A549 treated with Hydrocortisone at 1 μM for 4 hours (cell line): ENCODE data around the gene CCDC86. TPM values are rescaled to one million over a fixed set of nuclear protein-coding genes. Genes with fewer than 3 reads are reported as not detected.

Experiments used
- total RNA-seq: library from RNA; stranded (reverse); fragments of 200-300 nt; extraction: Qiagen RNA extraction; gene quantifications from 5 replicates; pipeline ENCODE4 v1.2.3, GENCODE V29; 2022

The CCDC86 gene
- 89.0 to 107 TPM (median 95.4 TPM) in 5 replicates for total RNA-seq

GRCh38 chr11:60841797-60842667 is at the start of gene CCDC86:
CCDC86 (plus strand) TSS chr11:60842113; CDS start chr11:60842125, 12 bp downstream.

DNA sequence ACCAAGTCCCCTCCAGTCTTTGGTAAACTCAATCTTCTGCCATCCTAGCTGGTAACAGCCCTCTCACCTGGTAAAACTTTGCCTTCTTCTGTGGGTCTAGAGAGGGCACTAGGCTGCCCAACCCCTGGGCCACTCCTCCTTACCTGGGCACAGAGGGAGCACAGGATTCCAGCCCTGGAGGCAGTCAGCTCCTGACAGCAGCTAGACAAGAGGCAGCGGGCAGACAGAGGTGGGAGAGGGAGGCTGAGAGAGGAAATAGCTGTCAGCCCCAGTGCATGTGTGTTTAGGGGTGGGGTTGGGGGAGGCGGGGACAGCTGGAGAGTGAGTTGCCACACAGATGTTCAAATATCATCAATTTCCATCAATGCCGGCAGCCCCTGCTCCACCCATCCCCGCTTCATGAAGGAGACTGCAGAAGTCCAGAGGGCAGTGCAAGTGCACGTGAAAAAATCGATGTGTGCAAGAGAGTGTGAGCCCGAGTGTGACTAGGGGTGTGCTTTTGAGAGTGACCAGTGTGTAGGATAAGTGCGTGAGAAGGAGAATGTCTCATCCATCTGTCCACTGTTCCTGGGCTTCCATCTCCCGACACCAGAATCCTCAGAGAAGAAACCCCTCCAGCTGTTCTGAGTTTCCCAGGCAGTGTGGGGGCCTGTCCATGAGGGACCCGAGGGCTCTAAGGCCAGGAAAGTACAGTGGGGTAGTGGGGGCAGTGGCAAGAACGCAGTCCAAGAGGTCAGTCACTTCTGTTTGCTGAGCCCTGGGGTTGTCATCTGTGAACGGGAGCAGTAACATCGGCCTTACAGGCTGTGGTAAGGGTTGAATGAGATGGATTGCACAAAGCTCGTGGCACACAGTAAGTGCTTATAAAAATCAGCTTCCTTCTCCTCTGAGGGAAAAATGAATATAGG is 14.1 kb downstream of the CCDC86 start, which contains the start of gene PTGDR2:
Gene PTGDR2 (minus strand): TSS at position 225 of the 908 bp plus-strand sequence. CDS start 2,228 bp downstream, outside the sequence.

DNA sequence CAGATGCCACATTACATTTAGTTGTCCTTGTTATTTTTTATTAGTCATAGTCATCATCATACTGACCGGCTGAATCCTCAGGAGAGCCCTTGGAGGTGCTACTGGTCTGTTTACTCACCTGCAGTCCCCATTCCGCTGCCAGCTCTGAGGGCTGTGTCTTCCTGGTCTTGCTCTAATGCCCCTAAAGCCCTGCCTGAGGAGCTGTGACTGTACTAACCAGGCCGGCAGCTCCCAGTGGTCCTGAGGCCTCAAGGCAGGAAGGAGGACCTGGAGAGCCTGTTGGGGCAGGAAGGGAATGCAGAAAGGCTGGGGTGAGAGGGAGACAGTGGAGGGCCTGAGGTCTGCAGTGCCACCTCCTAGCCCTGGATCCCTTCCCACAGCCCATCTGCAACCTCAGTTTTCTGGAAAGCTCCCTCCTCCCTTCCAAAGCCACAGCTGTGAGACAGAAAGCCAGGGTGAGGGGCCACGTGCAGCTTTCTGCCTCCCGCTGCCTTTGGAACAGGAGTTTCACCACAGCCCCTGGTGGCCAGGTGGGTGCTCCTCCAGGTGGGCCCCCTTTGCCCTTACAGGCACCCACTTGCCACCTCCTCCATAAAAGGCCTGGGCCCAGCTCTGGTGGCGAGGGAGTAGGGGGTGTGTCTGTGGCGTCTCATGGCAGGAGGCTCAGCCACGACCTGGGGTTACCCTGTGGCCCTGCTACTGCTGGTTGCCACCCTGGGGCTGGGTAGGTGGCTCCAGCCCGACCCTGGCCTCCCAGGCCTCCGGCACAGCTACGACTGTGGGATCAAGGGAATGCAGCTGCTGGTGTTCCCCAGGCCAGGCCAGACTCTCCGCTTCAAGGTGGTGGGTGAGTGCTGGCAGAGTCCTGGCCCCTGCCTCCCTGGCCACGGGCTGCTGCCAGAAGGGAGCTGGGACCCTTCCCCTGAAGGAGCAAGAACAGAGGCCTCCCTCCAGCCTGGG is 25.3 kb downstream of the CCDC86 start, which contains the start of gene ZP1:
Gene ZP1 (plus strand): TSS at position 632 of the 960 bp plus-strand sequence. CDS start 20 bp downstream, at position 652.

Other genes with a start within 250 kb of the CCDC86 start
- gene MS4A8, start 142.5 kb upstream of the CCDC86 start, total RNA-seq, result not detected in 5 replicates
- not detected in 5 replicates for gene MS4A18, start 117.4 kb upstream of the CCDC86 start, total RNA-seq
- 0.07 TPM in 1 of 5 replicates, not detected in the others for gene MS4A15, start 85.2 kb upstream of the CCDC86 start, total RNA-seq
- not detected in 5 replicates for gene MS4A10, start 56.8 kb upstream of the CCDC86 start, total RNA-seq
- 0.03 to 0.12 TPM (median 0.05 TPM) in 4 of 5 replicates, not detected in the other for gene PTGDR2, start 13.8 kb downstream of the CCDC86 start, total RNA-seq
- gene ZP1, start 25.4 kb downstream of the CCDC86 start, total RNA-seq, result 0.14 to 0.46 TPM (median 0.28 TPM) in 5 replicates
- gene PRPF19, start 64.5 kb downstream of the CCDC86 start, total RNA-seq, result 168 to 186 TPM (median 176 TPM) in 5 replicates
- gene TMEM109, start 72.0 kb downstream of the CCDC86 start, total RNA-seq, result 107 to 134 TPM (median 124 TPM) in 5 replicates
- gene TMEM132A, start 82.3 kb downstream of the CCDC86 start, total RNA-seq, result 92.5 to 131 TPM (median 123 TPM) in 5 replicates
- gene SLC15A3, start 110.1 kb downstream of the CCDC86 start, total RNA-seq, result not detected in 5 replicates
- 0.08 to 0.22 TPM (median 0.21 TPM) in 5 replicates for gene CD6, start 129.6 kb downstream of the CCDC86 start, total RNA-seq